ENCODE measurements around the gene IRX6. TPM values are rescaled to one million over a fixed set of nuclear protein-coding genes. Genes with fewer than 3 reads are reported as not detected.

IRX6 gene
- total and polyA plus RNA-seq, 2 of the 13 experiments (the other 11 are each of a cell fraction or from before 2014, with no cell fraction given) = not detected

DNA sequence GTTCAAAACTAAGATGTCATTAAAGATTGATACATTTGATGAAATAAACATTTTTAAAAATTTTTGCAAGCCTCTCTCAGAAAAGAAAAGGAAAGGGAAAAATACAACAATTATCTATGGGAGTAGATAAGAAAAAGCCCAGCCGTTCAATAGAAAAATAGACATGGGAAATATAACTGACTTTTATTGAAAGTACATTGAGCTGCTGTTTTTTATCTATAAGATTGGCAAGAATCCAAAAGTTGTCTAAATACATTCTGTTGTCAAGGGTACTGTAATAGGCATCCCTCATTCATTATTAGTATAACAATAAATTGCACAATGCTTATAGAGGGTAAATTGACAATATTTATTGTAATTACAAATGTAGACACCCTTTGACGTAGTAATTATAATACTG, 38.4 kb upstream of the IRX6 start:
- ChIA-PET CTCF (ENCODE audit: low intra/inter-chr PET ratio, low total read pairs) (no interaction called here), POLR2A (no interaction called here)
- Histone ChIP-seq H3K27ac (ENCODE audit: extremely low read length, insufficient read depth, low read length) (no peak overlapping the region), H2AFZ (ENCODE audit: low read length) (no peak overlapping the region), H3K9me3 (ENCODE audit: low read length) (no peaks in the 10 kb centered on the region), H3K9ac (ENCODE audit: insufficient read depth, low read depth, low read length) (no peak overlapping the region), H3K79me2 (ENCODE audit: insufficient read depth, low read length) (no peaks in the 10 kb centered on the region), H3K4me2 (ENCODE audit: low read depth, low read length) (no peak overlapping the region), H4K20me1 (ENCODE audit: insufficient read depth, low read length) (no peaks in the 10 kb centered on the region), H3K36me3 (replicated peaks in 1 of 2; ENCODE audit: control insufficient read depth in 1 of 2, insufficient read depth in 2 of 2, low read length in 2 of 2) (no peaks in the 10 kb centered on the region), H3K4me1 (ENCODE audit: insufficient read depth, low read length) (no peaks in the 10 kb centered on the region), H3K4me3 (replicated peaks in 1 of 3; ENCODE audit: insufficient read depth in 1 of 3, low read depth in 2 of 3, low read length in 3 of 3) (no peak overlapping the region), H3K27me3 (ENCODE audit: control insufficient read depth in 1 of 2, insufficient read depth in 2 of 2, low read length in 2 of 2) (no peaks in the 10 kb centered on the region)
- TF ChIP-seq ZNF557 (CRISPR knock-in tag; IDR thresholded peaks at IDR 0.05) = no peak
- no peak for TF ChIP-seq ZNF562 (CRISPR knock-in tag; IDR thresholded peaks at IDR 0.05; ENCODE audit: borderline replicate concordance)
- TF ChIP-seq EP300 (IDR thresholded peaks at IDR 0.05; ENCODE audit: low read depth in 2 of 2, low read length in 2 of 2) = no peak
- no peak for TF ChIP-seq EP300 (CRISPR knock-in tag; IDR thresholded peaks at IDR 0.05; ENCODE audit: borderline replicate concordance)
- TF ChIP-seq, protein P1, sequence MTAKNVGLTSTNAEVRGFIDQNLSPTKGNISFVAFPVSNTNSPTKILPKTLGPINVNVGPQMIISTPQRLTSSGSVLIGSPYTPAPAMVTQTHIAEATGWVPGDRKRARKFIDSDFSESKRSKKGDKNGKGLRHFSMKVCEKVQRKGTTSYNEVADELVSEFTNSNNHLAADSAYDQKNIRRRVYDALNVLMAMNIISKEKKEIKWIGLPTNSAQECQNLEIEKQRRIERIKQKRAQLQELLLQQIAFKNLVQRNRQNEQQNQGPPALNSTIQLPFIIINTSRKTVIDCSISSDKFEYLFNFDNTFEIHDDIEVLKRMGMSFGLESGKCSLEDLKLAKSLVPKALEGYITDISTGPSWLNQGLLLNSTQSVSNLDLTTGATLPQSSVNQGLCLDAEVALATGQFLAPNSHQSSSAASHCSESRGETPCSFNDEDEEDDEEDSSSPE (CRISPR knock-in tag; IDR thresholded peaks at IDR 0.05) = no peak
- no peak for TF ChIP-seq ERF (CRISPR knock-in tag; IDR thresholded peaks at IDR 0.05)
- TF ChIP-seq, protein P2, sequence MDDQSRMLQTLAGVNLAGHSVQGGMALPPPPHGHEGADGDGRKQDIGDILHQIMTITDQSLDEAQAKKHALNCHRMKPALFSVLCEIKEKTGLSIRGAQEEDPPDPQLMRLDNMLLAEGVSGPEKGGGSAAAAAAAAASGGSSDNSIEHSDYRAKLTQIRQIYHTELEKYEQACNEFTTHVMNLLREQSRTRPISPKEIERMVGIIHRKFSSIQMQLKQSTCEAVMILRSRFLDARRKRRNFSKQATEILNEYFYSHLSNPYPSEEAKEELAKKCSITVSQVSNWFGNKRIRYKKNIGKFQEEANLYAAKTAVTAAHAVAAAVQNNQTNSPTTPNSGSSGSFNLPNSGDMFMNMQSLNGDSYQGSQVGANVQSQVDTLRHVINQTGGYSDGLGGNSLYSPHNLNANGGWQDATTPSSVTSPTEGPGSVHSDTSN (CRISPR knock-in tag; IDR thresholded peaks at IDR 0.05; ENCODE audit: borderline replicate concordance) = no peak
- no peak for TF ChIP-seq ZNF703 (CRISPR knock-in tag; IDR thresholded peaks at IDR 0.05; ENCODE audit: borderline replicate concordance)
- TF ChIP-seq NCOA5 (CRISPR knock-in tag; IDR thresholded peaks at IDR 0.05) = no peak
- no peak for TF ChIP-seq HOXA9 (CRISPR knock-in tag; IDR thresholded peaks at IDR 0.05; ENCODE audit: borderline replicate concordance)
- intact Hi-C loops (cut with micrococcal nuclease; ENCODE audit: unreplicated experiment) = no loop called here
- WGBS (ENCODE audit: low lambda C conversion rate) = 27% methylated on average over 2 of the region's 2 CpGs
- BruUV-seq (replicated peaks) = no TSS peak
- in situ Hi-C loops (cut with HindIII; ENCODE audit: extremely low pct_ligation_motif_present, low pct_unique_long_range_greater_than_20kb) = no loop called here
- ATAC-seq (no peak), FAIRE-seq (no peak), DNase-seq (ENCODE audit: low spot score) (no peak)

Data from HepG2 (cell line).